ENCODE measurements around the gene LIPC. TPM values are rescaled to one million over a fixed set of nuclear protein-coding genes. Genes with fewer than 3 reads are reported as not detected.

Gene LIPC
- total RNA-seq, 1 experiment from 2014 or later = not detected

DNA sequence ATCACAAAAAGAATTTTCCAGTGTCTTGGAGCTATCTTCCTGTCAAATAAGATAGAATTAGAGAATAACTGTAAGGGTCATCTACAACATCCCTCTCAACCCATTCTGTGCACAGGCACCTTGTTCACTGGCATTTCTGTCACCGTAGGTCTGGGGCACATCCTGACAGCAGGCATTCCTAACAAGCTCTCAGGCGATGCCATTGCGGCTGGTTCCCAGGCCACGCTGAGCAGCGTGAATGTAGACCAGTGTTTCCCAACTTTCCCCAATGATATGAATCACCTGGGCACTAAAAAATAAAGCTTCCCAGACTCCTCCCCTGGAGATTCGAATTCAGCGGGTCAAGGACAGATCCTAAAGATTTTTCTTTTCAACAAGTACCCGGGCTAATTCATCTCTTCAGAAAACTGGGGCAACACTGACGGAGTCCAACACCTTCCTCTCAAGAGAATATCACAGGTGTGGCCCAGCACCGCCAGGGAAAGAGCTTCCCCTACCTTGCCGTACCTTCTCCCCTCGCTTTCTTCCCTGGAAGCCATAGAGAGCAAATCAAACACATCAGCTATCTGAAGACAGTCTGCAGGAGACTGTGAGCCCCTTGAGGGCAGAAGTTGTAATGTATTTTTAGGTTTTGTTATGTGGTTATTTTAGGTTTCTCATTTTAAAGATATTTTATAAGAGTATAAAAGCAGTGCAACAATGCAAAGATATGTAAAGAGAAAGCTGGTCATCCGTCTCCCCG lies 143.4 kb downstream of the LIPC start:
- H3K9ac ChIP-seq (ENCODE audit: low read length) = no peak overlapping the region
- no peaks in the 10 kb centered on the region for H3K9me2 ChIP-seq (ENCODE audit: insufficient read depth)
- no peak for ATAC-seq
- no TSS peak for BruUV-seq (replicated peaks)
- no peak overlapping the region for H3K27ac ChIP-seq (ENCODE audit: low read depth, low read length)
- ChIA-PET CTCF (no interaction called here), POLR2A (interaction anchor here (1.2 kb wide), 1 partner anchor 13 kb away, joined by 3 read pairs; no protein-coding TSS in a partner anchor), RAD21 (ENCODE audit: low non-redundant PET in 1 of 2, low total read pairs in 2 of 2, uncharacterized antibody in 2 of 2, unreplicated experiment in 2 of 2) (no interaction called here)
- H2AFZ ChIP-seq (ENCODE audit: low read depth, low read length, poor library complexity, severe bottlenecking) = no peak overlapping the region
- no peak for DNase-seq (ENCODE audit: low read depth, low spot score)
- H3K79me2 ChIP-seq (ENCODE audit: insufficient read depth, low read length) = no peaks in the 10 kb centered on the region
- no peaks in the 10 kb centered on the region for H3K36me3 ChIP-seq (ENCODE audit: control insufficient read depth in 1 of 2, insufficient read depth in 2 of 2, low read length in 2 of 2)
- TF ChIP-seq JUND (IDR thresholded peaks at IDR 0.05) (no peak), ZFX (IDR thresholded peaks at IDR 0.05) (no peak), POLR2AphosphoS5 (IDR thresholded peaks at IDR 0.05; ENCODE audit: low read depth, low read length) (no peak)
- H3K4me1 ChIP-seq (ENCODE audit: control insufficient read depth in 1 of 2, insufficient read depth in 2 of 2, low read length in 2 of 2) = no peaks in the 10 kb centered on the region
- no peak overlapping the region for H3K4me2 ChIP-seq (ENCODE audit: low read length)
- no peaks in the 10 kb centered on the region for H3K27me3 ChIP-seq (ENCODE audit: insufficient read depth, low read length)
- H3K9me3 ChIP-seq (ENCODE audit: control insufficient read depth in 1 of 2, insufficient read depth in 1 of 2, low read depth in 1 of 2, low read length in 2 of 2) = no peaks in the 10 kb centered on the region
- H3K4me3 ChIP-seq (replicated peaks in 1 of 2; ENCODE audit: low read depth in 1 of 2, low read length in 2 of 2) = no peak overlapping the region
- intact Hi-C loops (cut with micrococcal nuclease) = no loop called here
- no peaks in the 10 kb centered on the region for H4K20me1 ChIP-seq (ENCODE audit: insufficient read depth)

DNA sequence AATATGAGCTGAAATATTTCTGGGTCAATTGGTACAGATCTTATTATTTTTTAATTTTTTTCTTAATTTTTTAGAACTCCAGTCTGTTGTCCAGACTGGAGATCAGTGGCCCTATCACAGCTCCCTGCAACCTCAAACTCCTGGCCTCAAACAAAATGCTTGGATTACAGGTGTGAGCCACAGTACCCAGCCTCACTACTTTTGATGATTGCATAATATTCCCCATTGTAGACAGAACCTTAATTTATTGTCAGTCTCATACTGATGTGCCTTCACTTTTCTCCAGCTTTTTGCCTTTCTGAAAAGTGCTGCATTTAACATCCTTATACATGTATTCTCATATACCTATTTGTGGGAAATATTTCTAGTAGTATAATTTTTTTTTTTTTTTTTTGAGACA lies 144.9 kb downstream of the LIPC start:
- BruUV-seq (replicated peaks) = no TSS peak
- POLR2A ChIA-PET = no interaction called here
- intact Hi-C loops (cut with micrococcal nuclease) = no loop called here

More for the DNA sequence above, 144.9 kb downstream of the LIPC start:
- no peak overlapping the region for H3K4me2 ChIP-seq (ENCODE audit: low read length)
- no peaks in the 10 kb centered on the region for H3K9me2 ChIP-seq (ENCODE audit: insufficient read depth)
- RAD21 ChIA-PET (ENCODE audit: low non-redundant PET in 1 of 2, low total read pairs in 2 of 2, uncharacterized antibody in 2 of 2, unreplicated experiment in 2 of 2) = no interaction called here
- no peak overlapping the region for H2AFZ ChIP-seq (ENCODE audit: low read depth, low read length, poor library complexity, severe bottlenecking)
- no peaks in the 10 kb centered on the region for H4K20me1 ChIP-seq (ENCODE audit: insufficient read depth)
- no peaks in the 10 kb centered on the region for H3K27me3 ChIP-seq (ENCODE audit: insufficient read depth, low read length)
- ATAC-seq = no peak
- no peaks in the 10 kb centered on the region for H3K36me3 ChIP-seq (ENCODE audit: control insufficient read depth in 1 of 2, insufficient read depth in 2 of 2, low read length in 2 of 2)
- H3K79me2 ChIP-seq (ENCODE audit: insufficient read depth, low read length) = no peaks in the 10 kb centered on the region
- DNase-seq (ENCODE audit: low read depth, low spot score) = no peak
- no peak overlapping the region for H3K9ac ChIP-seq (ENCODE audit: low read length)
- H3K4me3 ChIP-seq (replicated peaks in 1 of 2; ENCODE audit: low read depth in 1 of 2, low read length in 2 of 2) = no peak overlapping the region
- no peaks in the 10 kb centered on the region for H3K9me3 ChIP-seq (ENCODE audit: control insufficient read depth in 1 of 2, insufficient read depth in 1 of 2, low read depth in 1 of 2, low read length in 2 of 2)
- CTCF ChIA-PET = no interaction called here
- no peaks in the 10 kb centered on the region for H3K4me1 ChIP-seq (ENCODE audit: control insufficient read depth in 1 of 2, insufficient read depth in 2 of 2, low read length in 2 of 2)
- TF ChIP-seq FOSL1 (IDR thresholded peaks at IDR 0.05; ENCODE audit: low read depth) (no peak), ZNF274 (IDR thresholded peaks at IDR 0.05; ENCODE audit: low read depth, low read length) (no peak), EZH2phosphoT487 (IDR thresholded peaks at IDR 0.05; ENCODE audit: borderline replicate concordance) (no peak), RAD21 (IDR thresholded peaks at IDR 0.05; ENCODE audit: low read depth) (no peak), SP1 (IDR thresholded peaks at IDR 0.05; ENCODE audit: low read depth) (no peak), CBX3 (IDR thresholded peaks at IDR 0.05; ENCODE audit: low read depth) (no peak), EZH2 (IDR thresholded peaks at IDR 0.05) (no peak), TCF7L2 (IDR thresholded peaks at IDR 0.05; ENCODE audit: borderline replicate concordance, extremely low read depth, insufficient read depth, insufficient read length) (no peak), POLR2AphosphoS5 (IDR thresholded peaks at IDR 0.05; ENCODE audit: low read depth, low read length) (no peak)
- TF ChIP-seq, protein P1, sequence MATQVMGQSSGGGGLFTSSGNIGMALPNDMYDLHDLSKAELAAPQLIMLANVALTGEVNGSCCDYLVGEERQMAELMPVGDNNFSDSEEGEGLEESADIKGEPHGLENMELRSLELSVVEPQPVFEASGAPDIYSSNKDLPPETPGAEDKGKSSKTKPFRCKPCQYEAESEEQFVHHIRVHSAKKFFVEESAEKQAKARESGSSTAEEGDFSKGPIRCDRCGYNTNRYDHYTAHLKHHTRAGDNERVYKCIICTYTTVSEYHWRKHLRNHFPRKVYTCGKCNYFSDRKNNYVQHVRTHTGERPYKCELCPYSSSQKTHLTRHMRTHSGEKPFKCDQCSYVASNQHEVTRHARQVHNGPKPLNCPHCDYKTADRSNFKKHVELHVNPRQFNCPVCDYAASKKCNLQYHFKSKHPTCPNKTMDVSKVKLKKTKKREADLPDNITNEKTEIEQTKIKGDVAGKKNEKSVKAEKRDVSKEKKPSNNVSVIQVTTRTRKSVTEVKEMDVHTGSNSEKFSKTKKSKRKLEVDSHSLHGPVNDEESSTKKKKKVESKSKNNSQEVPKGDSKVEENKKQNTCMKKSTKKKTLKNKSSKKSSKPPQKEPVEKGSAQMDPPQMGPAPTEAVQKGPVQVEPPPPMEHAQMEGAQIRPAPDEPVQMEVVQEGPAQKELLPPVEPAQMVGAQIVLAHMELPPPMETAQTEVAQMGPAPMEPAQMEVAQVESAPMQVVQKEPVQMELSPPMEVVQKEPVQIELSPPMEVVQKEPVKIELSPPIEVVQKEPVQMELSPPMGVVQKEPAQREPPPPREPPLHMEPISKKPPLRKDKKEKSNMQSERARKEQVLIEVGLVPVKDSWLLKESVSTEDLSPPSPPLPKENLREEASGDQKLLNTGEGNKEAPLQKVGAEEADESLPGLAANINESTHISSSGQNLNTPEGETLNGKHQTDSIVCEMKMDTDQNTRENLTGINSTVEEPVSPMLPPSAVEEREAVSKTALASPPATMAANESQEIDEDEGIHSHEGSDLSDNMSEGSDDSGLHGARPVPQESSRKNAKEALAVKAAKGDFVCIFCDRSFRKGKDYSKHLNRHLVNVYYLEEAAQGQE (IDR thresholded peaks at IDR 0.05; ENCODE audit: low read depth) = no peak
- TF ChIP-seq, protein P2, sequence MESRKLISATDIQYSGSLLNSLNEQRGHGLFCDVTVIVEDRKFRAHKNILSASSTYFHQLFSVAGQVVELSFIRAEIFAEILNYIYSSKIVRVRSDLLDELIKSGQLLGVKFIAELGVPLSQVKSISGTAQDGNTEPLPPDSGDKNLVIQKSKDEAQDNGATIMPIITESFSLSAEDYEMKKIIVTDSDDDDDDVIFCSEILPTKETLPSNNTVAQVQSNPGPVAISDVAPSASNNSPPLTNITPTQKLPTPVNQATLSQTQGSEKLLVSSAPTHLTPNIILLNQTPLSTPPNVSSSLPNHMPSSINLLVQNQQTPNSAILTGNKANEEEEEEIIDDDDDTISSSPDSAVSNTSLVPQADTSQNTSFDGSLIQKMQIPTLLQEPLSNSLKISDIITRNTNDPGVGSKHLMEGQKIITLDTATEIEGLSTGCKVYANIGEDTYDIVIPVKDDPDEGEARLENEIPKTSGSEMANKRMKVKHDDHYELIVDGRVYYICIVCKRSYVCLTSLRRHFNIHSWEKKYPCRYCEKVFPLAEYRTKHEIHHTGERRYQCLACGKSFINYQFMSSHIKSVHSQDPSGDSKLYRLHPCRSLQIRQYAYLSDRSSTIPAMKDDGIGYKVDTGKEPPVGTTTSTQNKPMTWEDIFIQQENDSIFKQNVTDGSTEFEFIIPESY (IDR thresholded peaks at IDR 0.05; ENCODE audit: extremely low read depth, insufficient replicate concordance, low read length) = no peak
- TF ChIP-seq, protein P3, sequence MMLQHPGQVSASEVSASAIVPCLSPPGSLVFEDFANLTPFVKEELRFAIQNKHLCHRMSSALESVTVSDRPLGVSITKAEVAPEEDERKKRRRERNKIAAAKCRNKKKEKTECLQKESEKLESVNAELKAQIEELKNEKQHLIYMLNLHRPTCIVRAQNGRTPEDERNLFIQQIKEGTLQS (IDR thresholded peaks at IDR 0.05) = no peak
- no peak overlapping the region for H3K27ac ChIP-seq (ENCODE audit: low read depth, low read length)
